Cortex of kidney (tissue), 1 donor: Measurements from ENCODE around the gene CTTN.
"Not testable (repeated sequence)": the region's sequence is repeated elsewhere in the genome, so short reads cannot be mapped to it uniquely, and the experiment has no call there.

Experiments
- DNase-seq: peaks from one replicate; lab custom pipeline; 2025; lab: John Stamatoyannopoulos, UW

The CTTN gene

DNA sequence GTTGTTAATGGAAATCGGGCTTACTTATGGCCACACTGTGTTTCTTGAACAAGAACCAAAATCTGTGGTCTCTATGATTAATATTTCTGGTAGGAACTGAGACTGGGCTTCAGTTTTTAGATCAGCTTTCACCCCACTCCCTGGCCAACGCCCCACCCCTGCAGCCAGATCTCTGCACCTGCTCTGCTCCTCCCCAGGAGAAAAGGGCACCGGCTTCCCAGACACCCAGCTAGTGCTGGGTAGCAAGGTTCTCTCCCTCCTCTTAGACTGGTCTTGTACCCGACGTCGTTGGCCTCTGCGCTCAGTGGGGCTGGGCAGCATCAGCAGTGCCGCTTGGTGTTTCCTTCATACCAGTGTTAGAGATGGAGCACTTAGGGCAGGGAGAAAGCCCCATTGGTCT lies 17.0 kb upstream of the CTTN start:
- DNase-seq: no peak

GRCh38 chr11:70381872-70382861 lies 16.2 kb upstream of the CTTN start:
- no peak for DNase-seq

DNA sequence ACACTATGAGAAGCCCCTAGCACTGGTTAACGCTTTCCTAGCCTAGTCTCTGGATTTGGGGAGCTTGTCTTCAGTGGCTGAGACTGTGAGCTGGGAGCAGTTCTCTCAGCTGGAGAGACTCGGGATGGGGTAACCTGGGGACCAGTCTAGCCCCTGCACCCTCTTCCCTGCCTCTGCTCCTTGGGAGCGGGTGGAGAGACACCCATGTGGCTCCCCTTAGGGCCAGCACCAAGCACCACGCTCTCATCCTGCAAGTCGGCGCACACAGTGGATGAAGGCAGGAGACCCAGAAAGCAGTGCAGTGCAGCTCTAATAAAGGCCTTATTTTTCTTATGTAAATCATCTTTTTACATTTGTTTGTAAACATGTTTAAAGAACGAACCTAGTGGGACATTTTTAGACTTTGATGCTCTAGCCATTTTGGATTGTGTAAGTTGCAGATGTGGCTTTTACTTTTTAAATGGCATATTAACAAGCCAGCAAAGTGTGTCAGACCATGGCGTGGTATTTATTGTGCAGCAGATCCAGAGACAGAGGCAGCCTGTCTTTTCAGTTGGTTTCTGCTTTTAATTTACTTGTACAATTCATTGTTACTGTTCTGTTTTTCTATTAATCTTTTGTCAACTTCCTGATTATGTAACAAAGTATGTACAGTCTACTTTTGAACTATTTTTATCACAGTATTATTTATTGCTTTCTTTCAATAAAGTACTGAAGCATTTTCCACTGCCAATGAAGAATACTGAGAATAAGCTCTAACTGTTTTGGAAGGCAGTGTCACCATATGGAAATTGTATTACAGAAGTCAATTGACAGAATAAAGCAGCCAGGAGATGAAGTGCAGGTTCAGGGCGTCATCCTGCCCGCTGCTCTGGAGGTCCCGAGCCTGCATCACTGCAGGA lies 14.4 kb upstream of the CTTN start:
- no peak for DNase-seq

DNA sequence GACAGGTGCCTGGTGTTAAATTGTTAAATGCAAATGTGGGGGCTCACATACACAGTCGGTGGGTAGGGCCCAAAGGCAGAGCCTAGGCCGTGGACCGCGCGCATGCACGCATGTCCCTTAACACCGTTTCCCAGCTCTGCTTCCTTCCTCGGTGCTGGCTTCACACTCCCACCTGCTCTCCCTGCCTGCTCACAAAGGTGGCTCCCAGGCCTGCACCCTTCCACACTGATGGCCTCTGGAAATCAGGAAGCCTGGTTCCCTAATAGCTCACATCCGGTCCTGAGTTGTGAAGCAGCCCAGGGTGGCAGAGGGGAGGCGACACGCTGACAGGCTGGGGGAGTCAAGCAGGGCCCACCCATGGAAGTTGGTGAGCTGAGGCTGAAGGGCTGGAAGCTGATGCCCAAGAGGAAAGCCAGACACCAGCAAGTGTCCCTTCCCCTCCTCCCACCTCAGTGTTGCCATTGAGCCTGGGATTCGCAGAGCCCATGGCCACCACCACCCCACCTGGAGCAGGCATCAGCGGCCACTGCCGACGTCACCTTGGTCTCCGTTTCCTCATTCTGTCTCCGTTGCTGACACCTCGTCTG lies 13.7 kb upstream of the CTTN start:
- DNase-seq: no peak

- DNase-seq: no peak
These were observed 10.8 kb upstream of the CTTN start for GRCh38 chr11:70387564-70387963.

- no peak for DNase-seq
These were observed 9.1 kb upstream of the CTTN start for GRCh38 chr11:70389201-70389600.

- DNase-seq: not testable (repeated sequence)
These were observed 7.4 kb upstream of the CTTN start for GRCh38 chr11:70390882-70391281.

GRCh38 chr11:70394211-70394950 lies 3.9 kb upstream of the CTTN start:
- no peak for DNase-seq

GRCh38 chr11:70397336-70397982 lies 870 bp upstream of the CTTN start:
- DNase-seq: no peak

DNA sequence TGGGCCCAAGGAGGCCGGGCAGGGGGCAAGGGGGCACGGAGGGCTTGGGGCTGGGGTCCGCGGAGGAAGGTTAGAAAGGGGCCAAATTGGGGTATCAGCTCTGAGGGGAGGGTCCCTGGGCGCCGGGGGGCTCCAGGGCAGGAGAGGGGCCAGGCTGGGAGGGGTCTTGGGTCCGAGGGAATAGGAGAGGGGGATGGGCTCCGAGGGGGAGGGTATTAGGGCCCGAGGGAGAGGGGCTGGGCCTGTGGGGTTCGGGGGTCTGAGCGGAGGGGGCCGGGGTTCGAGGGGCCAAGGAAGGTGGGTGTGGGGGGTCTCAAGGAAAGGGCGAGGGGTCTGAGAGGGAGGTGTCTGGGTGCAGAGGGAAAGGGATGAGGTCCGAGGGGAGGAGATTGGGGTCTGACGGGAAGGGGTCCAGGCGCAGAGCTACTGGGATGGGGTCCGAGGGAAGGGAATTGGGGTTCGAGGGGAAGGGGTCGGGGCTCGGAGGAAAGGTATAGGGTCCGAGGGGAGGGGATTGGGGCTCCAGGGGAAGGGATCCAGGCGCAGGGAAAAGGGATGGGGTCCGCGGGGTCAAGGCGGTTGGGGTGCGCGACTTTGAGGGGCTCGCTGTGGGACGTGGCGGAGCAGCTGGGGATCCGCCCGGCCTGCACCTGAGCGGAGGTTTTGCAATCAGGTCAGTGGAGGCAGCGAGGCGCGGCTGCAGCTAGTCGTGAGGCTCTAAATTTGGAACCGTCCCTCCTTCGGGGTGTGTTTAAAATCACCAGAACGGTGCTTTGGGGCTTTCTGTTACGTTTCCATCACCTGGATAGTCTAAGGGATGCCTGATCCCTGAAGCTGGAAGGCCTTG lies 728 bp downstream of the CTTN start:
- DNase-seq: no peak

DNA sequence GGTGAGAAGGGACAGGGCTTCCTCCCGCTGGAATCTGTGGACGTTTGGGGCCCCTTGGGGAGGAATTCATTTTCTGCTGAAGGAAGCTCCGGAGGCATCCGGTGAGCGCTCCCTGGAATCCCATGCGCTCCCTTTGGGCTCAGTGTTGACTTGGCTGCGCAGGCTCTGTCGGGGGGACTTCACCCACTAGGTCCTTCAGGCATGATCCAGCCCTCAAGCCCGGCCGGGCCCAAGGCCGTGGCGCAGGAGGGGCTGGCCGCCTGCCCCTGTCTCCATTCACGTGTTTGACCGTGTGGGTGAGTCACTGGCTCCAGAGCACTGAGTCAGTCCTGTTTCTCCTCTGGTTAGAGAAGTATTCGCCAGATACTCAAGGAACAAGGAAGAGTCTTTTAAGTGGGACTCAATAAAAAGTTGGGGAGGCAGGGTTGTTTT lies 1.4 kb downstream of the CTTN start:
- DNase-seq: no peak

GRCh38 chr11:70400643-70401042 lies 2.3 kb downstream of the CTTN start:
- no peak for DNase-seq

DNA sequence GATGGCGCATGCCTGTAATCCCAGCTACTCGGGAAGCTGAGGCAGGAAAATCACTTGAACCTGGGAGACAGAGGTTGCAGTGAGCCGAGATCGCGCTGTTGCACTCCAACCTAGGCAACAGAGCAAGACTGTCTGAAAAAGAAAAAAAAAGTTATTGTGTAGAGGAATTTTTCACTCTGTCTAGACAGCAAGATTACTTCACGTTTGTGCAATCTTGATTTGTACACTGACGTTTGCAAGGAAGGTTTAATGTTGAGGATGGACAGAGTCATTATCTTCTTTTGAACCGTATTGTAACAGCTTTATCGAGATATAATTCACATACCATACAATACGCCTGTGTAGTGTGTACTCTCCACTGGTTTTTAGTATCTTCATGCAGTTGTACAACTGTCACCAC lies 3.7 kb downstream of the CTTN start:
- DNase-seq: no peak

GRCh38 chr11:70402685-70403084 lies 4.4 kb downstream of the CTTN start:
- no peak for DNase-seq

GRCh38 chr11:70404244-70404643 lies 5.9 kb downstream of the CTTN start:
- no peak for DNase-seq

DNA sequence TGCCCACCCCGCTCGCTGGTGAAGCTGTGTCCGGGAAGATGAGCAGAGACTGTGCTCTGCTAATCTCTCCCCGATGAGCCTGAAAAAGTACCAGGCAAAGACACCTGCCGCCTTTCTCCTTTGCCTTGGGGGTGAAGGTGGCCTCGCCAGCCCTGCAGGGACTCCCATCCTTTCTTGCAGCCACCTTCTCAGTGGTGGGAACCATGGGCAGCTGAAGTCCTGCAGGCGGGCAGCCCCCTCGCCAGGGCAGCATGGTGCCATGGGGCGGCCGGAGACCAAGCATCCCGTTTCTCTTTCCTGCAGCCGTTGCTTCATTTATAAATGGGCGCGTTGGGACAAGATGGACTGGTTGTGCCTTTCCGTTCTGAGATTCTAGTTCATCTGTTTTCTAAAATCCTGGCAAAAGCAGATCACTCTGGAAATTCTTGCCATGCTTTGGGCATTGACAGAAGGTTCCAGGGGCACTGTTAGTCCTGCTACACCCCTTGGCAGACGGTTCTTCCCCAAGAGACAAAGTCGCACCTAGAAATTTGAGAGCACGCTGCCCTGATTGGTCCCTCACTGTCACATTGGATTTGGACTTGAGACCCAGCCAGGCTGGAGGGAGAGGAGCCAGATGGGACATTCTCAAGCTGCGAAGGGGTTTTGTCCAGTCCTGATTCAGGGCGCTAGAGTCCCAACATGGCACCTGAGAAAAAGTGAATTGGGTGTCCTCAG lies 7.5 kb downstream of the CTTN start:
- DNase-seq: no peak

- DNase-seq: no peak
These were observed 8.8 kb downstream of the CTTN start for GRCh38 chr11:70407121-70407520.

DNA sequence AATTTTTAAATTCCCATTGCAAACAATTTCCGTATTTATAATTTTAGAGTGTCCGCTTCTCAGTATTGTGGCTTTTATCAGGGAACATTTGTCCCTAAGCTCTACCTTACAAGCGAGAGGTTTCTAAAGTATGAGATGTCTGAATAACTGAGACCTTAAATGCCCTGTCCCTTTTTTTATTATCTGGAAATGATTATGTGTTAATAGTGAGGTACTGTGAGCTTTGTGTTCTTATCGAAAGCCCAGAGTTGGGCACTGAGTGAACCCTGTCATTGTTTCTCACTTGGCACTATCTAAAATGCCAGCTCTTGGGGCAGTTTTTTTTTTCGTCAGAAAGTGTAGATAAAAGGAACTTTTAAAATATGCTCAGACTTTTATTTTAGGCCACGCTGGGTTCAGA lies 9.5 kb downstream of the CTTN start:
- no peak for DNase-seq

DNA sequence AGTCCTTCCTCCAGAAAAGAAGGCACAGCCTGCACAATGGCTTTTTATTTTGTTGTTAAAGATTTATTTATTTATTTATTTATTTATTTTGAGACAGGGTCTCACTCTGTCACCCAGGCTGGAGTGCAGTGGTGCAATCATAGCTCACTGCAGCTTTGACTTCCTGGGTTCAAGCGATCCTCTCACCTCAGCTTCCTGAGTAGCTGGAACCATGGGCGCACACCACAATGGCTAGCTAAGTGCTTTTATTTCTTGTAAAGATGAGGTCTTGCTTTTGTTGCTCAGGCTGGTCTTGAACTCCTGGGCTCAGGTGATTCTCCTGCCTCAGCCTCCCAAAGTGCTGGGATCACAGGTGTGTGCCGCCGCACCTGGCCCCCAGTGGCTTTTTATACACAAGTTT lies 10.0 kb downstream of the CTTN start:
- DNase-seq: not testable (repeated sequence)

- DNase-seq: no peak
These were observed 11.1 kb downstream of the CTTN start for GRCh38 chr11:70409437-70409836.
